Measurements from ENCODE around the gene CROCC2. TPM values are rescaled to one million over a fixed set of nuclear protein-coding genes. Genes with fewer than 3 reads are reported as not detected.

The CROCC2 gene
- total RNA-seq, 2 experiments from 2014 or later, result not detected

DNA sequence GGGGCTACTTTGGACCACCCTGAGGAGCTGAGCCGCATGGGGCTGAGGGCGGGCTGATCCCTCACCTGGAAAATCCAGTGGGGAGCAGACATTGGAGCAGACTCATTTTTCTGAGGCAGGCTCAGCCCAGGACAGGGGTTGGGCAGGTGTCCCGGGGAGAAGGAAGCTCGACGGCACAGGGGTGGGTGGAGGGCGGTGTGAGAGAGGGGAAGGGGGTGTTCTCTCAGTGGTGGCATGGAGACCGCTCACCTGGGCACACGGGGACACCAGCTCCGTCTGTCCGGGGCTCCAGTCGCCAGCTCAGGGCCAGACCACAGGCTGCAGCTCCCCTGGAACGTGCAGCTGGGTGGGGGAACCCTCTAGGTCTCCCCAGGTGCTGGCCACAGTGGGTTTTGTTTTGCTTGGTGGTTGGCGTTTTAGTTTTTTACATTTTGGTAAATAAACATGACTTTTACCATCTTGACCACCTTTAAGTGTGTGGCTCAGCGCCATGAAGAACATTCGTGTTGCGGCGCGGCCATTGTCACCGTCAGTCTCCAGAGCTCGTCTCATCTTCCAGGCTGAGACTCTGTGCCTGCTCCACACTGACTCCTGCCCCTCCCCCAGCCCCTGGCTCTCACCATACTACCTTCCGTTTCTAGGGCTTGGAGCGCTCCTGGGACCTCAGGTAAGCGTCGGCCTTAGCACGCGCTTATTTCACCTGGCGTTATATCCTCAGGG is 5.8 kb upstream of the CROCC2 start:
- Histone ChIP-seq H3K4me1 (ENCODE audit: insufficient read depth, low read length, poor library complexity, severe bottlenecking) (no peaks in the 10 kb centered on the region), H3K9me3 (ENCODE audit: low read length) (no peaks in the 10 kb centered on the region), H3K27ac (ENCODE audit: low read depth, low read length, poor library complexity, severe bottlenecking) (no peak overlapping the region), H2AFZ (ENCODE audit: low read length) (no peak overlapping the region), H3K36me3 (ENCODE audit: insufficient read depth, low read length) (no peaks in the 10 kb centered on the region), H3K9me2 (ENCODE audit: insufficient read depth, low read length) (no peaks in the 10 kb centered on the region), H3K4me3 (ENCODE audit: low read depth, low read length, poor library complexity, severe bottlenecking) (no peak overlapping the region), H3K79me2 (ENCODE audit: insufficient read depth, low read depth, low read length) (no peaks in the 10 kb centered on the region), H4K20me1 (ENCODE audit: insufficient read depth, low read length) (no peaks in the 10 kb centered on the region), H3K4me2 (ENCODE audit: low read length) (no peak overlapping the region)
- ChIA-PET CTCF (ENCODE audit: unreplicated experiment) (no interaction called here), POLR2A (no interaction called here)
- no peak for DNase-seq (ENCODE audit: low spot score)
- intact Hi-C loops (cut with micrococcal nuclease; ENCODE audit: unreplicated experiment), result no loop called here
- no TSS peak for BruUV-seq (replicated peaks)
- no peak for TF ChIP-seq EZH2phosphoT487 (IDR thresholded peaks at IDR 0.05; ENCODE audit: borderline replicate concordance, low read depth, low read length)
- TF ChIP-seq, protein P1, sequence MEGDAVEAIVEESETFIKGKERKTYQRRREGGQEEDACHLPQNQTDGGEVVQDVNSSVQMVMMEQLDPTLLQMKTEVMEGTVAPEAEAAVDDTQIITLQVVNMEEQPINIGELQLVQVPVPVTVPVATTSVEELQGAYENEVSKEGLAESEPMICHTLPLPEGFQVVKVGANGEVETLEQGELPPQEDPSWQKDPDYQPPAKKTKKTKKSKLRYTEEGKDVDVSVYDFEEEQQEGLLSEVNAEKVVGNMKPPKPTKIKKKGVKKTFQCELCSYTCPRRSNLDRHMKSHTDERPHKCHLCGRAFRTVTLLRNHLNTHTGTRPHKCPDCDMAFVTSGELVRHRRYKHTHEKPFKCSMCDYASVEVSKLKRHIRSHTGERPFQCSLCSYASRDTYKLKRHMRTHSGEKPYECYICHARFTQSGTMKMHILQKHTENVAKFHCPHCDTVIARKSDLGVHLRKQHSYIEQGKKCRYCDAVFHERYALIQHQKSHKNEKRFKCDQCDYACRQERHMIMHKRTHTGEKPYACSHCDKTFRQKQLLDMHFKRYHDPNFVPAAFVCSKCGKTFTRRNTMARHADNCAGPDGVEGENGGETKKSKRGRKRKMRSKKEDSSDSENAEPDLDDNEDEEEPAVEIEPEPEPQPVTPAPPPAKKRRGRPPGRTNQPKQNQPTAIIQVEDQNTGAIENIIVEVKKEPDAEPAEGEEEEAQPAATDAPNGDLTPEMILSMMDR (conservative IDR thresholded peaks at IDR 0.05; ENCODE audit: low read length), result no peak

GRCh38 chr2:240901986-240902614 is 4.0 kb upstream of the CROCC2 start:
- ChIA-PET CTCF (ENCODE audit: unreplicated experiment) (no interaction called here), POLR2A (interaction anchor here (1.4 kb wide), 1 partner anchor 33 kb away, joined by 3 read pairs; no protein-coding TSS in a partner anchor)
- no peaks in the 10 kb centered on the region for H3K9me3 ChIP-seq (ENCODE audit: low read length)
- no peaks in the 10 kb centered on the region for H3K9me2 ChIP-seq (ENCODE audit: insufficient read depth, low read length)
- BruUV-seq (replicated peaks), result no TSS peak
- TF ChIP-seq, protein P1 (conservative IDR thresholded peaks at IDR 0.05; ENCODE audit: low read length), result no peak
- no peak for TF ChIP-seq EZH2phosphoT487 (IDR thresholded peaks at IDR 0.05; ENCODE audit: borderline replicate concordance, low read depth, low read length)
- no peaks in the 10 kb centered on the region for H4K20me1 ChIP-seq (ENCODE audit: insufficient read depth, low read length)
- H2AFZ ChIP-seq (ENCODE audit: low read length), result no peak overlapping the region
- no peak overlapping the region for H3K27ac ChIP-seq (ENCODE audit: low read depth, low read length, poor library complexity, severe bottlenecking)
- H3K4me2 ChIP-seq (ENCODE audit: low read length), result no peak overlapping the region
- H3K4me1 ChIP-seq (ENCODE audit: insufficient read depth, low read length, poor library complexity, severe bottlenecking), result no peaks in the 10 kb centered on the region
- no peak for DNase-seq (ENCODE audit: low spot score)
- H3K79me2 ChIP-seq (ENCODE audit: insufficient read depth, low read depth, low read length), result no peaks in the 10 kb centered on the region
- H3K4me3 ChIP-seq (ENCODE audit: low read depth, low read length, poor library complexity, severe bottlenecking), result no peak overlapping the region
- intact Hi-C loops (cut with micrococcal nuclease; ENCODE audit: unreplicated experiment), result no loop called here
- no peaks in the 10 kb centered on the region for H3K36me3 ChIP-seq (ENCODE audit: insufficient read depth, low read length)

- DNase-seq (ENCODE audit: low spot score), result no peak
- POLR2A ChIA-PET, result interaction anchor here (1.4 kb wide), 1 partner anchor 33 kb away, joined by 3 read pairs; no protein-coding TSS in a partner anchor
- BruUV-seq (replicated peaks), result no TSS peak
- no peak overlapping the region for H3K4me3 ChIP-seq (ENCODE audit: low read depth, low read length, poor library complexity, severe bottlenecking)
- H3K9me3 ChIP-seq (ENCODE audit: low read length), result no peaks in the 10 kb centered on the region
- CTCF ChIA-PET (ENCODE audit: unreplicated experiment), result no interaction called here
- no peaks in the 10 kb centered on the region for H4K20me1 ChIP-seq (ENCODE audit: insufficient read depth, low read length)
- no peak overlapping the region for H3K27ac ChIP-seq (ENCODE audit: low read depth, low read length, poor library complexity, severe bottlenecking)
- intact Hi-C loops (cut with micrococcal nuclease; ENCODE audit: unreplicated experiment), result no loop called here
- TF ChIP-seq, protein P1 (conservative IDR thresholded peaks at IDR 0.05; ENCODE audit: low read length), result no peak
- no peak for TF ChIP-seq EZH2phosphoT487 (IDR thresholded peaks at IDR 0.05; ENCODE audit: borderline replicate concordance, low read depth, low read length)
- no peaks in the 10 kb centered on the region for H3K4me1 ChIP-seq (ENCODE audit: insufficient read depth, low read length, poor library complexity, severe bottlenecking)
- no peaks in the 10 kb centered on the region for H3K36me3 ChIP-seq (ENCODE audit: insufficient read depth, low read length)
- no peaks in the 10 kb centered on the region for H3K79me2 ChIP-seq (ENCODE audit: insufficient read depth, low read depth, low read length)
- H2AFZ ChIP-seq (ENCODE audit: low read length), result no peak overlapping the region
- no peak overlapping the region for H3K4me2 ChIP-seq (ENCODE audit: low read length)
- H3K9me2 ChIP-seq (ENCODE audit: insufficient read depth, low read length), result no peaks in the 10 kb centered on the region
Observed at GRCh38 chr2:240902615-240903041, 3.5 kb upstream of the CROCC2 start.
